Gastrocnemius medialis (tissue), 4 donors: ENCODE measurements around the gene LEMD2. TPM values are rescaled to one million over a fixed set of nuclear protein-coding genes. Genes with fewer than 3 reads are reported as not detected.

Experiments used
- ATAC-seq, 2 donors: fragments of 150-250 bp; one replicate each; pipeline ENCODE4 v1.9.1; 2016
- DNase-seq, 2 donors: peaks; one replicate each; pipeline ENCODE4 v3.0.0-alpha.2; 2019
- H3K27ac ChIP-seq, 4 donors: fragments of 200-600 bp; sonication (generic); 1 replicate in 1 of 4; 2 replicates in 3 of 4; pipeline ENCODE4 v1.5.1; 2016 to 2018; ENCODE audit warnings: mild to moderate bottlenecking in 2 of 4, moderate library complexity in 1 of 4
- H3K27me3 ChIP-seq, 3 donors: fragments of 200-600 bp; sonication (generic) in 2 of 3; 1 replicate in 1 of 3; 2 replicates in 2 of 3; pipeline versions ENCODE4 v1.5.1 to v1.6.0; 2016 to 2019; ENCODE audit warnings: mild to moderate bottlenecking in 1 of 3, moderate library complexity in 1 of 3
- H3K36me3 ChIP-seq, 2 donors: fragments of 200-600 bp; sonication (generic) in 1 of 2; one replicate each; pipeline ENCODE4 v1.5.1; 2017 to 2018
- H3K4me1 ChIP-seq, 2 donors: fragments of 200-600 bp; sonication (generic) in 1 of 2; one replicate each; pipeline ENCODE4 v1.5.1; 2016 to 2017; ENCODE audit warnings: mild to moderate bottlenecking in 2 of 2
- H3K4me3 ChIP-seq, 4 donors: fragments of 200-600 bp; sonication (generic) in 3 of 4; 1 replicate in 1 of 4; 2 replicates in 3 of 4; pipeline ENCODE4 v1.5.1; 2016 to 2019; ENCODE audit warnings: mild to moderate bottlenecking in 2 of 4
- H3K9me3 ChIP-seq, 3 donors: fragments of 200-600 bp; sonication (generic) in 2 of 3; 1 replicate in 1 of 3; 2 replicates in 2 of 3; pipeline ENCODE4 v1.5.1; 2016 to 2019
- POLR2A ChIP-seq, 2 donors: fragments of 450-650 bp; IDR thresholded peaks; one replicate each; pipeline ENCODE4 v1.6.1; 2017; ENCODE audit warnings: antibody characterized with exemption in 2 of 2, mild to moderate bottlenecking in 2 of 2, moderate library complexity in 2 of 2
- in situ Hi-C, 4 donors: fragments of 200-750 bp; cut with MboI; loops; one replicate each; pipeline versions ENCODE4 v1.15.0 to v1.8.0; 2017; ENCODE audit warnings: low sequenced_read_pairs in 4 of 4
- intact Hi-C: fragments of 100-400 bp; cut with DNase I; formaldehyde crosslinking; loops from one replicate; pipeline ENCODE4 v1.15.1; 2023; ENCODE audit warnings: low total_unique reads
- total RNA-seq, 4 donors: library from RNA; depleted of rRNA; stranded (reverse); fragments of >200 nt; gene quantifications; one replicate each; pipeline versions ENCODE4 v1.1.0 to v1.2.3, GENCODE V29; 2016
- TF ChIP-seq, protein P1 (sequence below), 5 experiments: fragments of 450-650 bp in 3 of 5; fragments of 200-600 bp in 2 of 5; sonication (generic) in 2 of 5; IDR thresholded peaks in 4 of 5; conservative IDR thresholded peaks in 1 of 5; 1 replicate in 4 of 5; 2 replicates in 1 of 5; pipeline ENCODE4 v1.5.1; 2016 to 2019; ENCODE audit warnings: antibody characterized with exemption in 5 of 5, mild to moderate bottlenecking in 3 of 5, moderate library complexity in 3 of 5

Gene LEMD2
- total RNA-seq, 4 donors from 2014 or later = 34.1 to 39.1 (median 38.1) TPM

DNA sequence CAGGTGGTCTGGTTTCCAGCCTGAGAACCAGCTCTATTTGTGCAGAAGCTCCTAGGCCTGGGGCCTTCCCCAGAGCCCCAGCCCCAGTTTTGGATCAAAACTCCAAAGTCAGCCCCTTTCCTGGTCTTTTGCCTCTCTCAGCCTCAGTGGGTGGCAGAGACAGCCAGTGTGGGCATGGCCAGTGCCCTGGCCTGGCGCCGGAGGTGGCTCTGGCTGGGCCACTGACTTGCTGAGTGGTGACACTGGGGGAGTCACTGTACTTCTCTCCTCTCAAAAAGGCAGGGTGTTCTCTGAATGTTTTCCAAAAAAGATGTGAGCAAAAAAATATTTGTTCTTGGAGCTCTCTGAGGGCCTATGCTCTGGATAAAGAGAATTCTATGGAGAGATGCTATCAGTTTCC, 34.9 kb upstream of the LEMD2 start:
- intact Hi-C loops = no loop called here
- H3K27ac ChIP-seq = no peak overlapping the region
- H3K36me3 ChIP-seq = no peaks in the 10 kb centered on the region
- H3K9me3 ChIP-seq = no peaks in the 10 kb centered on the region
- DNase-seq = no peak
- in situ Hi-C loops = no loop called here
- no peak for TF ChIP-seq POLR2A (IDR thresholded peaks at IDR 0.05)
- TF ChIP-seq, protein P1, sequence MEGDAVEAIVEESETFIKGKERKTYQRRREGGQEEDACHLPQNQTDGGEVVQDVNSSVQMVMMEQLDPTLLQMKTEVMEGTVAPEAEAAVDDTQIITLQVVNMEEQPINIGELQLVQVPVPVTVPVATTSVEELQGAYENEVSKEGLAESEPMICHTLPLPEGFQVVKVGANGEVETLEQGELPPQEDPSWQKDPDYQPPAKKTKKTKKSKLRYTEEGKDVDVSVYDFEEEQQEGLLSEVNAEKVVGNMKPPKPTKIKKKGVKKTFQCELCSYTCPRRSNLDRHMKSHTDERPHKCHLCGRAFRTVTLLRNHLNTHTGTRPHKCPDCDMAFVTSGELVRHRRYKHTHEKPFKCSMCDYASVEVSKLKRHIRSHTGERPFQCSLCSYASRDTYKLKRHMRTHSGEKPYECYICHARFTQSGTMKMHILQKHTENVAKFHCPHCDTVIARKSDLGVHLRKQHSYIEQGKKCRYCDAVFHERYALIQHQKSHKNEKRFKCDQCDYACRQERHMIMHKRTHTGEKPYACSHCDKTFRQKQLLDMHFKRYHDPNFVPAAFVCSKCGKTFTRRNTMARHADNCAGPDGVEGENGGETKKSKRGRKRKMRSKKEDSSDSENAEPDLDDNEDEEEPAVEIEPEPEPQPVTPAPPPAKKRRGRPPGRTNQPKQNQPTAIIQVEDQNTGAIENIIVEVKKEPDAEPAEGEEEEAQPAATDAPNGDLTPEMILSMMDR (IDR thresholded peaks at IDR 0.05 in 4 of 5, conservative IDR thresholded peaks at IDR 0.05 in 1 of 5) = no peak
- no peak for ATAC-seq
- no peak overlapping the region for H3K4me3 ChIP-seq
- H3K4me1 ChIP-seq = no peaks in the 10 kb centered on the region
- peaks cover 0 to 3% (median 0%) of the 10 kb centered on the region in 3 donors for H3K27me3 ChIP-seq

DNA sequence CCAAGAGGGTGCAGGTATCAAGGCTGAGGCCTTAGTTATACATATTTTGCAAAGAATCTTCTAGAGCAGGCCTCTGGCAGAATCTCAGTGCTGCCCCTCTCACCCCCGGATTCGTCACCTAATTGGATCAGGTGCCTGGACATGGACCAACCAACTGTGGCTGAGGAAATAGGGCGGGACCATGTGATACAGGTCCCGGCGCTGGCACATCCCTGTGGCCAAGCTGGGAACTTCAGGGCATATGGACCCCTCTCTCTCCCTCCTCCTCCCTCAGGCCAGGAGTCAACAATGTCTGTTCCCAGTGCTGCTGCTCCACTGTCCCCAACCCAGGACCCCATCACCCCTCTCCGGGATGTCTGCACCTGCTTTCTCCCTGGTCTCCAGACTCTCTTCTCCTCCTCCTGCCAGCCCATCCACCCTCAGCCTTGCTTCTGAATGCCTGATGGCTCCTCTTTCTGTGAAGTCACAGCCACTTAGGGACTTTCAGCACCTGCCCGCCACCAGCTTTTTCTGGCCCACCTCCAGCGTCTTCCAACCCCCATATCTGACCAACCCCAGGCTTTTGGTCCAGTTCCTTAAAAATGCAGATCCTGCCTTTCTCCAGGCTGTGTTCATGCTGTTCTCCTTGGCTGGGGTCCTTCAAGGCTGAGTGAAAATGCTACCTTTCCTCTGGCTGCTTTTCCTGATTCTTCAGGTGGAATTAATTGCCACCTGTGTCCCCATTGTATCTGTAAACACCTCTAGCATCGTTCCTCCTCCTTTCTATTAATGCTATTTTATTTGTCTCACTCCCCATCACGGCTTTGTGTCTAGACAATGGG, 33.9 kb upstream of the LEMD2 start:
- no peak overlapping the region for H3K27ac ChIP-seq
- in situ Hi-C loops (no loop called here), intact Hi-C loops (no loop called here)
- DNase-seq (no peak), ATAC-seq (no peak)
- peaks cover 0 to 4% (median 0%) of the 10 kb centered on the region in 3 donors for H3K27me3 ChIP-seq
- H3K36me3 ChIP-seq = no peaks in the 10 kb centered on the region
- no peak overlapping the region for H3K4me3 ChIP-seq
- H3K4me1 ChIP-seq = no peaks in the 10 kb centered on the region
- H3K9me3 ChIP-seq = no peaks in the 10 kb centered on the region
- TF ChIP-seq, protein P1 (IDR thresholded peaks at IDR 0.05 in 4 of 5, conservative IDR thresholded peaks at IDR 0.05 in 1 of 5) = no peak
- TF ChIP-seq POLR2A (IDR thresholded peaks at IDR 0.05) = no peak

DNA sequence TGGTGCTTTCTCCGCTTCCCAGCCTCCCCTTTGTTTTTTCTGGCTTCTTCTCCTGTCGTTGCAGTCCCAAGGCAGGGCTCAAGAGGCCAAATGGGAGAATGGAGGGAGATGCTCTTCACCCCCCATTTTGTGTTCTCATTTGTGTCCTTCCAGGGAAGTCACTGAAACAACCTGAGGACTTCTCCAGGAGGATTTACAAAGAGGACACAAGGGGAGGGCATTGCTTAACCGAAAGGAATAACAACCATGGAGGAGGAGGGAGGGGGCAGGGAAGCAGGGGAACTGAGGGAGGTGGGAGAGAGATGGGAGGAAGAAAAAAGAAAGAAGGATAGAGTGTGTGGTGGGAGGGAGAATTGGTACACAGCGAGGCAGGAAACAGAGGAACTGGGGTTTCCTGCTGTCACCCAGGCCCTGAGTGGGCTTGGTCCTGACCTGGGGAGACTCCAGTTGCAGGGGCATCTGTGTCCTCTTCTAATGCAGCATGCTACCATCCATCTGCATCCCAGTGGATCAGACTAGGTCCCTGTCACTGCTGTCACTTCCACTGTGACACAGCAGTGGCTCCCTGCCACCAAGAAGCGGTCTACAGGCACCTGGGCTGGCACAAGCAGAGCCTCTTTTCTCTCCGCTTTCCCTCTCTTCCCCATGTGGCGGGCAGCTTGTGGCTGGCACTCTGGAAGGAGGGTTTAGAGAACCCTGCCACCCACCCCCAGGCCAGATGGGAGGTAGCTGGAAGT, 32.0 kb upstream of the LEMD2 start:
- no peak for DNase-seq
- in situ Hi-C loops (no loop called here), intact Hi-C loops (no loop called here)
- Histone ChIP-seq H3K27me3 (peaks cover under 1 to 6% (median under 1%) of the 10 kb centered on the region in 3 donors), H3K9me3 (no peaks in the 10 kb centered on the region), H3K36me3 (no peaks in the 10 kb centered on the region), H3K4me1 (no peaks in the 10 kb centered on the region), H3K27ac (no peak overlapping the region), H3K4me3 (no peak overlapping the region)
- ATAC-seq = no peak
- TF ChIP-seq, protein P1 (IDR thresholded peaks at IDR 0.05 in 4 of 5, conservative IDR thresholded peaks at IDR 0.05 in 1 of 5) = no peak
- no peak for TF ChIP-seq POLR2A (IDR thresholded peaks at IDR 0.05)

DNA sequence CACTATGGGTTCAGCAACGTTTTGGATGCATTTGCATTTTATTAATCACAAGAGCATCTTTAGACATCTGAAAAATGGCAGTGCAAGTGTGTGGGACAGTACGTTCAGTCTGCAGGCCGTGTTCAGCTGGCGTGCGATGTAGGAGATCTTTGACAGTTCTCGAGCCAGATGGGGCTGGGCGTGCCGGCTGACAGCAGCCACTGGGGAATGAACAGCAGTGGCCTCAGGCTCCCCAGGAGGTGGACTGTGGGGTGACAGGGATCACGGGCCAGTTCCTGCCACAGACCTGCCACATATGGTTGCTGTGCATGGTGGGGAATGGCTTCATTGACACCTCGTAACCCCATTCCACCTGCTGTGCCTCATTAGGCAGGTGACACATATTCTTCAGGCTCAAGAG, 31.3 kb upstream of the LEMD2 start:
- Histone ChIP-seq H3K36me3 (no peaks in the 10 kb centered on the region), H3K4me1 (no peaks in the 10 kb centered on the region), H3K27me3 (peaks cover 4 to 8% (median 7%) of the 10 kb centered on the region in 3 donors), H3K9me3 (no peaks in the 10 kb centered on the region), H3K27ac (no peak overlapping the region), H3K4me3 (no peak overlapping the region)
- DNase-seq (no peak), ATAC-seq (no peak)
- in situ Hi-C loops = no loop called here
- TF ChIP-seq, protein P1 (IDR thresholded peaks at IDR 0.05 in 4 of 5, conservative IDR thresholded peaks at IDR 0.05 in 1 of 5) = no peak
- no peak for TF ChIP-seq POLR2A (IDR thresholded peaks at IDR 0.05)
- intact Hi-C loops = no loop called here
